Activated T-cell treated with anti-CD3 and anti-CD28 coated beads, Interleukin-2, amount 50 U/mL, for 4 hours (primary cell): ENCODE results near the gene FRMD4B. TPM values are rescaled to one million over a fixed set of nuclear protein-coding genes. Genes with fewer than 3 reads are reported as not detected.

ENCODE experiments used
- ATAC-seq, 2 donors: fragments of 200-7000 bp; cut with Tn5 transposase; one replicate each; pipeline ENCODE4 v1.10.0; 2021
- DNase-seq: peaks from one replicate; pipeline ENCODE4 v3.0.0-alpha.2; 2020
- H3K27me3 Mint-ChIP-seq: one replicate; pipeline ENCODE4 v1.8.0; 2021; ENCODE audit warnings: low read depth, mixed read lengths
- H3K36me3 Mint-ChIP-seq: one replicate; pipeline ENCODE4 v1.8.0; 2022; ENCODE audit warnings: mixed read lengths; ENCODE audit not compliant: insufficient read depth
- H3K4me1 Mint-ChIP-seq: one replicate; pipeline ENCODE4 v1.8.0; 2021; ENCODE audit warnings: low read depth, mixed read lengths
- H3K4me3 Mint-ChIP-seq: one replicate; pipeline ENCODE4 v1.8.0; 2021; ENCODE audit warnings: mild to moderate bottlenecking, moderate library complexity, mixed read lengths
- H3K9me3 Mint-ChIP-seq: one replicate; pipeline ENCODE4 v1.8.0; 2021; ENCODE audit warnings: mixed read lengths
- total RNA-seq, 3 donors: library from RNA; stranded (reverse); gene quantifications; one replicate each; pipeline ENCODE4 v1.2.1, GENCODE V29; 2021

The FRMD4B gene
- total RNA-seq, 3 donors from 2014 or later = 16.3 to 24.6 (median 23.6) TPM

DNA sequence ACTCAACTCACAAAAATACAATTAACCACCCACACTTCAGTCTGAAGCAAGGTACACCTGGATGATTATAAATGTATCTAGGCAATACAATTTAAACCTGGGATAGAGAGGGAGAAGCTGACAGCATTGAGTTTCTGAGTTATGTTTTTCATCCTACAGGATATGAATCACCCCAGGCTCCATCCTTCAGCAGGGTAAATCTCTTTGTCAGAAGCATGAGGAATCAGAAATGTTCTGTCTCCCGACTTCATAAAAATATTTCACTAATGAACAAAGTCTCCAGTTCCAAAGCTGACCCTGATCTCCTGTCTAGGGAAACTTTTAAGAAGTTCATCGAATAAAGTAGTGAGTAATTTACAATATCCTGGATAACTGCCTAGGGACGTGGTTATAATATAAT lies 25.5 kb upstream of the FRMD4B start:
- Mint-ChIP-seq H3K4me1 (peaks cover 3% of the 10 kb centered on the region), H3K4me3 (no peak overlapping the region), H3K9me3 (no peaks in the 10 kb centered on the region), H3K27me3 (no peaks in the 10 kb centered on the region), H3K36me3 (no peaks in the 10 kb centered on the region)
- DNase-seq = no peak
- no peak for ATAC-seq

DNA sequence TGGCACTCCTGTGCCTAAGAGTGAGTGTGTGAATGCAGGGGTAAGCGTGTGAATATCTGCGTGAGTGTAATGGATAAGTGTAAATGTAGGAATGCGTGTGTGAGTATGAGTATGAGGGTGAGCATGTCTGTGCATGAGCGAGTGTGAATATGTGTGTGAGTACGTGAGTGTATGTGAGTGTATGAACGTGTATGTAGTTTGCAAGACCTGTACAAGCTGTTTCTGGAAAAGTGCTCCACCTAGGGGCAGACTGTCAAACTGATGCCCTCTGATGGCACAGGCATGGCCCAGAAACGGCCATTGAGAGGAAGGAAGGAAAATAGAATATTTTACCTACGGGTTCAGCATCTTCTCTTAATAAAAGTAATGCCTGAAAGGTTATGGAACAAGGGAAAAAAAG lies 24.4 kb upstream of the FRMD4B start:
- DNase-seq (peak; percentile 55), ATAC-seq (peak; percentile 93 to 97)
- H3K36me3 Mint-ChIP-seq = no peaks in the 10 kb centered on the region
- H3K4me1 Mint-ChIP-seq = peaks cover 3% of the 10 kb centered on the region
- H3K27me3 Mint-ChIP-seq = no peaks in the 10 kb centered on the region
- H3K4me3 Mint-ChIP-seq = no peak overlapping the region
- H3K9me3 Mint-ChIP-seq = no peaks in the 10 kb centered on the region

DNA sequence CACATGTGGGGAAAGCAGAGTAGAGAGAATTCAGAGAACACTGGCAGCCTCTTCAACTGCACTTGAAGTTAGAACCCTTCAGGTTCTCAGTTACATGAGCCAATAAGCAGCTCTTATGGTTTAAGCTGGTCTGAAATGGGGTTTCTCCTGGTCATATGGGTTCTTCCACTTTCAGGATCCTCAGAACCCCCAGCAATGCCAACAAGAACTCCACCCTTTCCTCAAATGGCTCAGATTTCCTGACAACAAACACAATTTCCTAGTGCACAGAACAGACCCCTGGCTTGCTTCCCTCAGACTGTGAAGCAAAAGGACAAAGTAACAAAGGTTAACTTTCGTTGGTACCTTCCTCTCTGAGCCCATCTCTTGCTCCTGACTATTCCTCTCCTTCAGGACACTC lies 23.9 kb upstream of the FRMD4B start:
- Mint-ChIP-seq H3K4me3 (no peak overlapping the region), H3K36me3 (no peaks in the 10 kb centered on the region), H3K27me3 (no peaks in the 10 kb centered on the region), H3K9me3 (peaks cover 3% of the 10 kb centered on the region), H3K4me1 (peaks cover 3% of the 10 kb centered on the region)
- DNase-seq = no peak
- ATAC-seq = no peak

DNA sequence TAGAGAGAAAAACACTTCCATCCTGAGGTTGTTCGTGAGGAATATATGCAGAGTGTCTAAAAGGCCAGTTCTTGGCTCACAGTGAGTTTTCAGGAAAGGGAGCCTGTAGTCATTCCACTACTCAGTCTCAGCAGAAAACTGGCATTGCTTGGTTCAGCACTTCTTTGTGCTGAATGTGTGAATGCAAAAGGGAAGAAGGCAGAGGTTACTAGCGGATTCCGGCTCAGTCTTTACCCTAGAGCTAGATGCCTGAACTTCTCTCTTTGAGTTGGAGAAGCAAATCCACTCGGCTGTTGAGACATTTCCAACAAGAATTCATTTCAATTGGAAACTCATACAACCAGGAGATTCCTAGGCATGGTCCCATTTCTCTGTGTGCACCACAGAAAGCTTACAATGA lies 23.1 kb upstream of the FRMD4B start:
- H3K4me3 Mint-ChIP-seq = no peak overlapping the region
- no peak for DNase-seq
- H3K36me3 Mint-ChIP-seq = no peaks in the 10 kb centered on the region
- no peak for ATAC-seq
- H3K9me3 Mint-ChIP-seq = peaks cover 3% of the 10 kb centered on the region
- no peaks in the 10 kb centered on the region for H3K27me3 Mint-ChIP-seq
- peaks cover 3% of the 10 kb centered on the region for H3K4me1 Mint-ChIP-seq

DNA sequence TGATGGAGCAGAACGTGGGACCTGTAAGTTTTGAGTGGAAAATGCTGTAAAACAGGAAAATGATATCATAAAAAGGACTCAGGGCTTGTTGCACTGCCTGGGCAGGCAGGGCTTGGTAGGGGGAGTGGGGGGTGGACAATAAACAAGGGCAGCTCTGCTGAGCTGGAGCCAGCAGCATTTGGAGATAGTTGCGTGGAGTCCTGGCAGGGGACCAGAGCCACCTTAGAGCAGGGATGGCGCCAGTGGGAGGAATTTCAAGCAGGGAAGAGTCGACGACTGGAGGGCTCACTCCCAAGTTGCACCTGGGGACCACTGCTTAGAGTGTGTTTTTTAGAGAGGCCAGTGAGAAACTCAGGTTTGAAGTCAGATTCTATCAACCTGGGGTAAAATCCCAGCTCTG lies 22.7 kb upstream of the FRMD4B start:
- ATAC-seq (no peak), DNase-seq (no peak)
- Mint-ChIP-seq H3K9me3 (peaks cover 3% of the 10 kb centered on the region), H3K4me1 (peaks cover 3% of the 10 kb centered on the region), H3K36me3 (no peaks in the 10 kb centered on the region), H3K4me3 (no peak overlapping the region), H3K27me3 (no peaks in the 10 kb centered on the region)

DNA sequence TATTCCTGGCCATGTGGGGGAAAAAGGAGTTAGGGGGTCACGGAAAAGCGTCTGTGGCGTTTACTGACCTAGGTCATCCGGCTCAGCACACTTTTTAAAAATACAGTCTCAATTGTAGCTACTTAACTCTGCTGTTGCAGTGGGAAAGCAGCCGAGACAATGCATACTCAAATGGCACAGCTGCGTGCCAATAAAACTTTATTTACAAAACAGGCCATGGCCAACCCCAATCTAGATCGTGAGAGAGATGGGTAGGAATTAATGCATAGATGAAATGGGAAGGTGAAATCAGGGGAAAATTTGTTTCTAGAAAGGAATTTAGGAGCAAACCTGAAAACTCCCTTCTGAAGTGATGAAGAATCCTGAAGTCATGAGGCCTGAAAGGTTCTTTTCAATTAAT lies 22.0 kb upstream of the FRMD4B start:
- ATAC-seq = no peak
- no peak overlapping the region for H3K4me3 Mint-ChIP-seq
- no peak for DNase-seq
- peaks cover 3% of the 10 kb centered on the region for H3K4me1 Mint-ChIP-seq
- H3K27me3 Mint-ChIP-seq = no peaks in the 10 kb centered on the region
- H3K9me3 Mint-ChIP-seq = peaks cover 3% of the 10 kb centered on the region
- no peaks in the 10 kb centered on the region for H3K36me3 Mint-ChIP-seq

DNA sequence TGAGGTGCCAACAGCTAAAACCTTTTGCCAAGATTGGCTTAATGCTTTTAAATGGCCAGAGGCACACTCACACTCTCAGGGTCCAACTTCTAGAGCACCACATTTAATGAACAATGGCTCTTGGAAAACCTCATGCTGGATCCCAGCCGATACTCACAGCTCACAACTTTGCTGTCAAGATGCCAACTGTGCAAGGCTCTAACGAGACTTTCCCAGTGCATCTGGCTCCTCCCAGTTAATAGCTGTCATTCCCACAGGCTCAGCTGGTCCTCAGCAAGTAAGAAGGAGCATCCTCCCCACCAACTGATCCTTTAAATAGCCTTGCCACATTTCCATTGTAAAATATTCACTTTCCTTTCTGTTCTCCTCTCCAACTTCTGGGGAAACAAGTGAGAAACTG lies 20.3 kb upstream of the FRMD4B start:
- no peak overlapping the region for H3K4me3 Mint-ChIP-seq
- H3K9me3 Mint-ChIP-seq = peaks cover 3% of the 10 kb centered on the region
- H3K4me1 Mint-ChIP-seq = peaks cover 3% of the 10 kb centered on the region
- ATAC-seq (no peak), DNase-seq (no peak)
- H3K27me3 Mint-ChIP-seq = peaks cover 3% of the 10 kb centered on the region
- no peaks in the 10 kb centered on the region for H3K36me3 Mint-ChIP-seq

DNA sequence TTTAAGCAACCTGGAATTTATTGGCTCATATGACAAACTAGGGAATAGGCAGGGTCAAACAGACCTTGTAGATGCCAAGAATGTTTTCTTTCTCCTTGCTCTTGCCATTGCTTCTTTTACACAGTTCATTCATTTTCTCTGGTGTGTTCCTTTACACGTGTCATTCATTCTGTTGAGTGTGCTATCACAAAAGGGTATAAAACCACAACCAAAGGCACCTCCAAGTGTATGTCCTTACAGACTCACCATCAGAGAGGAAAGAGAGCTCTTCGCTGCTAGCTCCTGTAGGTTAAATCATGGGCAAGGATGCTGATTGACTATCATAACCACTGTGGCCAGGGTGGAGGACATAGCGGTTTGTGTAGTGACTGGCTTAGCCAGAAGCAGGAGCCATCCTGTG lies 19.2 kb upstream of the FRMD4B start:
- no peaks in the 10 kb centered on the region for H3K36me3 Mint-ChIP-seq
- peaks cover 3% of the 10 kb centered on the region for H3K27me3 Mint-ChIP-seq
- peaks cover 1% of the 10 kb centered on the region for H3K4me1 Mint-ChIP-seq
- peaks cover 3% of the 10 kb centered on the region for H3K9me3 Mint-ChIP-seq
- ATAC-seq (no peak), DNase-seq (no peak)
- no peak overlapping the region for H3K4me3 Mint-ChIP-seq

DNA sequence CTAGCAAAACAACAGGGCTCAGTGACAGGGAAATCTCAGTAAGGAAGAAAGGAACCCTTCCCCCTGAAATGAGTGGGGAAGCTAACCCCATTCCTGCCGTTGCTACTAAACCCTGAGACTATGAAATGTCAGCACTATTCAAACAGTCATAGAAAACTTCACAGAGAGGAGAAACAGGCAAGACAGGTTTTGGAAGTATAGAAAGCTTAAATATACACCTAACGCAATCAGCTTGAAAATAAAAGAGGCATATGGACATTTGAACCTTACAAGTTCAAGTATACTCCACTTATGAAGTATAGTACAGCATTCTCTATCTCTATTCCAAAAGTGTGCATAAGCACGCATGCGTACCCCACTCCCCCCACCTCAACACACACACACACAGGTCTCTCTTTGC lies 17.6 kb upstream of the FRMD4B start:
- H3K4me1 Mint-ChIP-seq = no peaks in the 10 kb centered on the region
- H3K27me3 Mint-ChIP-seq = peaks cover 3% of the 10 kb centered on the region
- no peak overlapping the region for H3K4me3 Mint-ChIP-seq
- no peaks in the 10 kb centered on the region for H3K36me3 Mint-ChIP-seq
- peaks cover 3% of the 10 kb centered on the region for H3K9me3 Mint-ChIP-seq
- DNase-seq (no peak), ATAC-seq (no peak)

DNA sequence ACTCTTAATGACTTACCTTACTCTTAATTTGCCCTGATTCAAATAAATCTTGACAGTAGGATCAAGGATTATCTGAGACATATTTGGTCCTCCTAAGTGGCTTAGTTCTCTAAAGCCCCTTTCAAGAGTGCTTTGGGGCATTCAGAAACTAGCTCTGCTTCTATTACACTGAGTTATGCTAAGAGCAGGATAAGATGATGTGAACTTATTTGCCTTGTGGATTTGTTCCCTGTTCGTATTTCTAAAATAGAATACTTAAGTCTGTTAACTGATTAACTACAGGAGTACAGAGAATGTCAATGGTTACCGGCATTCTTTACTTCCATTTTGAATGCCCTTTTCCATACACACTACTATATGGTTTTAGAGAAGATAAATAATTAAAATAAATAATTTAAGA lies 14.8 kb upstream of the FRMD4B start:
- Mint-ChIP-seq H3K27me3 (peaks cover 6% of the 10 kb centered on the region), H3K9me3 (peaks cover 3% of the 10 kb centered on the region)

DNA sequence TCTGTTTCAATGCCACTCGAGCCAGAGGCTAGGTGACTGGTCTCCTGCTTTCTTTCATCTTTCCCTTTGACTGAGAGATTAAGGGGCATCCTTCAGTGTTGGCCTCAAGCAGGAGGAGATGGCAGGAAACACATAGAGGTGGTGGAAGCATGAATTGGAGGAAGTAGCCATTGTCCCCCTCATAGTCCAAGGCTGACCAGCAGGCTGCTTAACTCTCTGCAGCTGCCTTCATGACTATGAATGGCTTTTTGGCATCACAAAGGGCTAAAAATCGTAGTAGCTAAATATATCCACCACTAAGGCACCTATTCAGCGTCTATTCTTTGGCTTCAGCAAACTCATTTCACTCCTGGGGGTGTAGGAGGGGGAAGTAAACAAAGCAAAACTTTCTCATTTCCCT lies 7.0 kb upstream of the FRMD4B start:
- H3K4me3 Mint-ChIP-seq = no peak overlapping the region
- no peaks in the 10 kb centered on the region for H3K9me3 Mint-ChIP-seq
- peaks cover 40% of the 10 kb centered on the region for H3K27me3 Mint-ChIP-seq
- H3K4me1 Mint-ChIP-seq = no peaks in the 10 kb centered on the region
- ATAC-seq (no peak), DNase-seq (no peak)
- H3K36me3 Mint-ChIP-seq = no peaks in the 10 kb centered on the region

More for the DNA sequence above, 14.8 kb upstream of the FRMD4B start:
- ATAC-seq (no peak), DNase-seq (no peak)
- H3K36me3 Mint-ChIP-seq = no peaks in the 10 kb centered on the region
- H3K4me3 Mint-ChIP-seq = no peak overlapping the region
- H3K4me1 Mint-ChIP-seq = no peaks in the 10 kb centered on the region

DNA sequence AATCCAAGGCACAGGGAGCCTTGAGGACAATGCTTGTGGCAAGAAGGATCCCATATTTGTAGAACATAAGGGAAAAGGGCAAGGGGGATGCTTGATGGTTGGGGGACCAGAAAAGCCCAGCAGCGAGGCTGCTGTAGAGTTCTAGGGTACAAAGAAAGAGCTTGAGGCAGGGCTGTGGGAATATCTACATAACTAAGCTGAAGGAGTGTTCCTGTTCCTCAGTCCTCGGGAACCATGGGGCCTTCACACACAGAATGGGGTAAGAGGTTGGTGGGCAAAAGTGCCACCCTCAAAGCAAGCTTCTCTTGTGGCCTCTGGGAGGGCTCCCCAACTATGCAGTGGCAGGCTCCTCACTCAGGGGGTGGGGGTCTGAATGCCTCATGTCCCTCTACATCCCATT lies 6.5 kb upstream of the FRMD4B start:
- no peak for ATAC-seq
- no peak for DNase-seq
- H3K27me3 Mint-ChIP-seq = peaks cover 44% of the 10 kb centered on the region
- no peaks in the 10 kb centered on the region for H3K4me1 Mint-ChIP-seq
- H3K36me3 Mint-ChIP-seq = no peaks in the 10 kb centered on the region
- no peak overlapping the region for H3K4me3 Mint-ChIP-seq
- no peaks in the 10 kb centered on the region for H3K9me3 Mint-ChIP-seq

DNA sequence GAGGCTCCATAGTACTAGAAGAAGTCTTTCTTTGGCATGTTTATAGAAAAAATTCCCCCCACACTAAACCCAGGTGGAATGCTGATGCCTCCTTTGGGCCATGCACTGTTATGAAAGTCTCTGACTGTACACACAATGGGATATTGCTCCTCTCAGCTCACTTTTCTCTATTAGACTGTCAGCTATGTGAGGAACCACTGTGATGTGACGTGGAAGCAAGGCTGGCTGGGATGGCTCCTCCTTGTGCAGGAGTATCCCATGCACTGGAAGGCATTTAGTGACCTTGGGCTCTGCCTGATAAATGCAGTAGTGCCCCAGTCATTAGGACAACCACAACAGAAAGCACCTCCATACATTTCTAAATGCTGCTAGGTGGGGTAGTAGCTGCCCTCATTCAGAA lies 5.7 kb upstream of the FRMD4B start:
- Mint-ChIP-seq H3K9me3 (no peaks in the 10 kb centered on the region), H3K4me3 (no peak overlapping the region), H3K27me3 (peaks cover 49% of the 10 kb centered on the region), H3K36me3 (no peaks in the 10 kb centered on the region), H3K4me1 (peaks cover under 1% of the 10 kb centered on the region)
- DNase-seq = no peak
- ATAC-seq = no peak

DNA sequence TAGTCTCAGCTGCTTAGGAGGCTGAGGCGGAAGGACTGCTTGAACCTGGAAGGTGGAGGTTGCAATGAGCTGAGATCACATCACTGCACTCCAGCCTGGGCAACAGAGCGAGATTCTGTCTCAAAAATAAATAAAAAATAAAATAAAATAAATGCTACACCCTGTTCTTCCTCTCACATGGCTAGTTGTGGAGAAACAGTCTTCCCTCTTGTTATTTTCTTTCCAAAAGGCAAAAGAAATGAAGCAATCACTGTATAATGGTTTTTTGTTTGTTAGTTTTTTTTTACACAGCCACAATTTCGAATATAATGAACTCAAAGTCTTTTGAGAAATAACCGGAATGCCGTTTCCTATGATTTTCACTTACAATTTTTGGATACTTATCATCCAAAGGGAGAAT lies 4.9 kb upstream of the FRMD4B start:
- DNase-seq = no peak
- no peak for ATAC-seq
- Mint-ChIP-seq H3K4me3 (no peak overlapping the region), H3K36me3 (no peaks in the 10 kb centered on the region), H3K4me1 (peaks cover 4% of the 10 kb centered on the region), H3K27me3 (peaks cover 53% of the 10 kb centered on the region), H3K9me3 (no peaks in the 10 kb centered on the region)

DNA sequence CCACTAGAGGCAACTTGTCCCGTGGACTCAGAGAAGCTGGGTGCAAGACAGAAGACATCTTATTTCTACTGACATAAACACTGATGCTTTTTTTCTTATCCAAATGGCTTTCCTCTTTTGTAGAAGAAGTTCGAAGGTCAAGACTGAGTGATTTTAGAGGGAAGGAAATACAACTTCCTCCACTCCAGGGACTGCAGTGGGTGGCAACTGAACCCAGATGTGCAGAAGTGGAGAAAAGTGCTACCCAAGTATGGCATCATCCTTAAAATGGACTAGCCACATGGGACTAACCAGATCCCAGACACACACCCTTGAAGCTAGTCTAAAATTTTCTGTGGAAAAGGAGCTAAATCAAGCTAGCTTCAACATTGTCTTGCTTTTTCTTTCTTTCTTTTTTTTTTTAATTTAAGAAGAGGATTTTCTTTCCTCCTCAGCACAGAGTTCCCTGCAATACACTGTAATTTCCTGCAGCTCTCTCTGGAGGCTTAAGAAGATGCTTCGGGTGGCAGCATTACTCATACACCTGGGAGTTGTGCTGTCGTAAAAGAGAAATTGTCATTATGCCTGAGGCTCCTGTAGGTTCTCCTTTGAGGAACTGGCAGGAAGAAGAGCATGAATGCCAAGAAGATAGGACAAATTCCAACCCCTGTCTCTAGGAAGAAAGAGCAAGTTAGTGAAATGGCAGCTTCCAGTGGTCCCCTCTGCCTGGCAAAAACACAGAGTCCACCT lies 3.8 kb upstream of the FRMD4B start:
- peaks cover 62% of the 10 kb centered on the region for H3K27me3 Mint-ChIP-seq
- H3K9me3 Mint-ChIP-seq = no peaks in the 10 kb centered on the region
- H3K4me3 Mint-ChIP-seq = no peak overlapping the region
- DNase-seq = no peak
- no peaks in the 10 kb centered on the region for H3K36me3 Mint-ChIP-seq
- peaks cover 6% of the 10 kb centered on the region for H3K4me1 Mint-ChIP-seq
- ATAC-seq = no peak

DNA sequence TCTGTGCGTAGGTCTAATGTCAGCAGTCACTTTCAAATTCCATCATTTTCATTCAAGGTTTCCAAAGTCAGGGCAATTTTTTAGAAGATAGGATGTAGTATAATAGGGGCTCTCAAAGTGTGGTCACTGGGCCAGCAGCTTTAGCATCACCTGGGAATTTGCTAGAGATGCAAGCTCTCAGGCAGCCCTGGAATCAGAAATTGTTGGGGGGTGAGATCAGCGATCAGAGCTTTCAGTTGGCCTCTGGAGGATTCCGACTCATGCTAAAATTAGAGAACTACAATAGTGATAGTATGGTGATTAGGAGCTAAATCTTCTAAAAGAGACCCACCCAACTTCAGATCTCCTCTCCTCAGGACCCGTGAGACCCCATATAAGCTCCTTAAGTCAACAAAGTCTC lies 2.4 kb upstream of the FRMD4B start:
- H3K4me3 Mint-ChIP-seq = no peak overlapping the region
- DNase-seq = no peak
- H3K36me3 Mint-ChIP-seq = no peaks in the 10 kb centered on the region
- no peak for ATAC-seq
- H3K9me3 Mint-ChIP-seq = no peaks in the 10 kb centered on the region
- peaks cover 72% of the 10 kb centered on the region for H3K27me3 Mint-ChIP-seq
- peaks cover 6% of the 10 kb centered on the region for H3K4me1 Mint-ChIP-seq
